HepG2 (cell line): ENCODE measurements around the gene TTC29. TPM values are rescaled to one million over a fixed set of nuclear protein-coding genes. Genes with fewer than 3 reads are reported as not detected.

Experiments used
- ATAC-seq: fragments of 200-7000 bp; cut with Tn5 transposase; 3 replicates; pipeline ENCODE4 v1.9.1; 2020; ENCODE audit warnings: mild to moderate bottlenecking, moderate library complexity
- BruUV-seq: library from RNA; stranded (reverse); fragments of 400-500 nt; replicated peaks from 2 replicates; lab custom pipeline; 2021; lab: Mats Ljungman, UMichigan
- CTCF ChIA-PET: fragments of 300-600 bp; formaldehyde crosslinking; extraction: SDS; loops from one replicate; lab custom pipeline; 2021; ENCODE audit warnings: low total read pairs, inconsistent platforms, low intra/inter-chr PET ratio; lab: Yijun Ruan, JAX
- POLR2A ChIA-PET: fragments of 350-600 bp; sonication (Branson Sonifier 250); formaldehyde crosslinking; loops from one replicate; lab custom pipeline; 2020; ENCODE audit warnings: antibody characterized with exemption, inconsistent platforms; lab: Yijun Ruan, JAX
- DNase-seq: peaks from one replicate; pipeline ENCODE4 v3.0.0-alpha.2; 2015; ENCODE audit warnings: low spot score
- FAIRE-seq: peaks from 3 replicates; lab custom pipeline; 2011; peaks lifted over from hg19 to GRCh38; lab: Jason Lieb, UNC
- H2AFZ ChIP-seq: one replicate; pipeline ENCODE4 v1.6.1; 2011; ENCODE audit warnings: low read length, inconsistent platforms
- H3K27ac ChIP-seq: fragments of 300-600 bp; 3 replicates; pipeline ENCODE4 v1.8.0; 2011; ENCODE audit warnings: mixed run types, mild to moderate bottlenecking, mixed read lengths, low read length, inconsistent platforms; ENCODE audit not compliant: insufficient read depth; ENCODE audit errors: extremely low read length
- H3K27me3 ChIP-seq, 2 experiments: fragments of 200-600 bp in 1 of 2; 2 replicates in 1 of 2; 3 replicates in 1 of 2; pipeline versions ENCODE4 v1.6.0 to v1.8.0; 2011; ENCODE audit warnings: low read length in 2 of 2, mild to moderate bottlenecking in 2 of 2, moderate library complexity in 2 of 2, inconsistent platforms in 1 of 2; ENCODE audit not compliant: insufficient read depth in 2 of 2, control insufficient read depth in 1 of 2
- H3K36me3 ChIP-seq, 2 experiments: fragments of 200-600 bp in 1 of 2; replicated peaks in 1 of 2; 2 replicates in 1 of 2; 3 replicates in 1 of 2; pipeline versions ENCODE4 v1.5.1 to v1.8.0; 2011; ENCODE audit warnings: low read length in 2 of 2, inconsistent platforms in 1 of 2; ENCODE audit not compliant: insufficient read depth in 2 of 2, control insufficient read depth in 1 of 2
- H3K4me1 ChIP-seq: 2 replicates; pipeline ENCODE4 v1.5.1; 2012; ENCODE audit warnings: low read length, inconsistent platforms; ENCODE audit not compliant: insufficient read depth
- H3K4me2 ChIP-seq: 2 replicates; pipeline ENCODE4 v1.6.0; 2011; ENCODE audit warnings: low read depth, low read length, inconsistent platforms
- H3K4me3 ChIP-seq, 3 experiments: fragments of 200-600 bp in 1 of 3; sonication (generic), shearing (Covaris generic) in 1 of 3; replicated peaks in 1 of 3; 2 replicates each; pipeline ENCODE4 v1.5.1; 2011 to 2016; ENCODE audit warnings: low read length in 3 of 3, inconsistent platforms in 2 of 3, low read depth in 2 of 3, mild to moderate bottlenecking in 2 of 3, control low read depth in 1 of 3, mixed read lengths in 1 of 3; ENCODE audit not compliant: insufficient read depth in 1 of 3
- H3K79me2 ChIP-seq: one replicate; pipeline ENCODE4 v1.6.1; 2011; ENCODE audit warnings: low read length, inconsistent platforms; ENCODE audit not compliant: insufficient read depth
- H3K9ac ChIP-seq: 2 replicates; pipeline ENCODE4 v1.6.0; 2011; ENCODE audit warnings: mild to moderate bottlenecking, low read depth, low read length, inconsistent platforms; ENCODE audit not compliant: insufficient read depth
- H3K9me3 ChIP-seq: 2 replicates; pipeline ENCODE4 v1.5.1; 2012; ENCODE audit warnings: mild to moderate bottlenecking, low read length
- H4K20me1 ChIP-seq: 2 replicates; pipeline ENCODE4 v1.6.0; 2011; ENCODE audit warnings: inconsistent platforms, mild to moderate bottlenecking, low read length, moderate library complexity; ENCODE audit not compliant: insufficient read depth
- BRD4 ChIP-seq: sonication (generic); formaldehyde crosslinking; IDR thresholded peaks from 2 replicates; pipeline ENCODE4 v1.4.0; 2020; ENCODE audit warnings: missing genetic modification reagents
- CSRNP1 ChIP-seq: sonication (generic); formaldehyde crosslinking; IDR thresholded peaks from 2 replicates; pipeline ENCODE4 v1.8.1; 2023; ENCODE audit warnings: mild to moderate bottlenecking, missing genetic modification reagents
- DDIT3 ChIP-seq: sonication (generic); formaldehyde crosslinking; IDR thresholded peaks from 2 replicates; pipeline ENCODE4 v1.4.0; 2020; ENCODE audit warnings: mild to moderate bottlenecking, missing genetic modification reagents
- GZF1 ChIP-seq: sonication (generic); formaldehyde crosslinking; IDR thresholded peaks from 2 replicates; pipeline ENCODE4 v1.5.1; 2020; ENCODE audit warnings: mild to moderate bottlenecking, missing genetic modification reagents
- HDAC2 ChIP-seq: sonication (generic); formaldehyde crosslinking; IDR thresholded peaks from 2 replicates; pipeline ENCODE4 v1.4.0; 2020; ENCODE audit warnings: missing genetic modification reagents
- HOMEZ ChIP-seq: IDR thresholded peaks from 2 replicates; pipeline ENCODE4 v1.6.1; 2016; ENCODE audit warnings: low read depth
- NFIB ChIP-seq: sonication (generic); formaldehyde crosslinking; IDR thresholded peaks from 2 replicates; pipeline ENCODE4 v1.9.0; 2021; ENCODE audit warnings: missing genetic modification reagents, mild to moderate bottlenecking, borderline replicate concordance
- NR2F2 ChIP-seq: IDR thresholded peaks from 2 replicates; pipeline ENCODE4 v1.6.1; 2012; ENCODE audit warnings: low read depth, inconsistent platforms, borderline replicate concordance
- SRF ChIP-seq: IDR thresholded peaks from 2 replicates; pipeline ENCODE4 v1.6.1; 2011; ENCODE audit warnings: mild to moderate bottlenecking, low read depth, low read length, moderate library complexity
- ZBTB21 ChIP-seq: sonication (generic); formaldehyde crosslinking; IDR thresholded peaks from 2 replicates; pipeline ENCODE4 v1.4.0; 2020; ENCODE audit warnings: missing genetic modification reagents
- ZBTB33 ChIP-seq: sonication (generic); formaldehyde crosslinking; IDR thresholded peaks from 2 replicates; pipeline ENCODE4 v1.4.0; 2020; ENCODE audit warnings: missing genetic modification reagents
- ZNF407 ChIP-seq: sonication (generic); formaldehyde crosslinking; IDR thresholded peaks from one replicate; pipeline ENCODE4 v1.5.1; 2020; ENCODE audit warnings: mild to moderate bottlenecking, missing genetic modification reagents; ENCODE audit errors: not compliant biosample characterization
- WGBS: methylation state at CpG from one replicate; pipeline ENCODE4 v1.1.6; 2017; ENCODE audit warnings: low lambda C conversion rate; 5-methylcytosine and 5-hydroxymethylcytosine counted together
- in situ Hi-C: cut with HindIII; loops from 2 replicates; pipeline ENCODE4 v1.10.0; 2017; ENCODE audit warnings: low pct_unique_long_range_greater_than_20kb; ENCODE audit not compliant: extremely low pct_ligation_motif_present
- intact Hi-C: fragments of 100-400 bp; cut with micrococcal nuclease; formaldehyde crosslinking; loops from one replicate; pipeline ENCODE4 v1.10.0; 2022; ENCODE audit not compliant: unreplicated experiment
- polyA plus RNA-seq, 8 experiments: library from polyadenylated mRNA; depleted of rRNA in 3 of 8; stranded (reverse) in 7 of 8; unstranded in 1 of 8; fragments of >200 nt; fragmentation: Illumina TruSeq in 4 of 8; extraction: Trizol in 4 of 8; gene quantifications; 2 replicates each; pipeline versions ENCODE4 v1.2.1 to v1.2.3, GENCODE V29; 2011 to 2016; ENCODE audit warnings: low read depth in 4 of 8, missing spikeins in 1 of 8, mixed read lengths in 1 of 8; ENCODE audit not compliant: insufficient read depth in 1 of 8
- total RNA-seq, 5 experiments: library from RNA; depleted of rRNA; stranded (reverse); fragments of >200 nt; fragmentation: Illumina TruSeq; extraction: Trizol; gene quantifications; 2 replicates each; pipeline ENCODE4 v1.2.3, GENCODE V29; 2016; ENCODE audit warnings: low read depth in 1 of 5

Gene TTC29
- total and polyA plus RNA-seq, 2 of the 13 experiments (the other 11 are each of a cell fraction or from before 2014, with no cell fraction given), result not detected

- H4K20me1 ChIP-seq, result no peaks in the 10 kb centered on the region
- H3K4me2 ChIP-seq, result no peak overlapping the region
- no peaks in the 10 kb centered on the region for H3K9me3 ChIP-seq
- no peak for DNase-seq
- H3K79me2 ChIP-seq, result no peaks in the 10 kb centered on the region
- FAIRE-seq, result no peak
- no peaks in the 10 kb centered on the region for H3K4me1 ChIP-seq
- no peaks in the 10 kb centered on the region for H3K36me3 ChIP-seq
- 5% methylated on average over 3 of the region's 3 CpGs for WGBS
- H2AFZ ChIP-seq, result no peak overlapping the region
- BruUV-seq, result no TSS peak
- no peak overlapping the region for H3K9ac ChIP-seq
- ChIA-PET POLR2A (no interaction called here), CTCF (no interaction called here)
- H3K4me3 ChIP-seq, result no peak overlapping the region
- H3K27ac ChIP-seq, result no peak overlapping the region
- intact Hi-C loops (no loop called here), in situ Hi-C loops (no loop called here)
- no peaks in the 10 kb centered on the region for H3K27me3 ChIP-seq
- no peak for ATAC-seq
- TF ChIP-seq DDIT3 (CRISPR knock-in tag) (no peak), SRF (no peak), NFIB (CRISPR knock-in tag) (no peak), GZF1 (no peak), BRD4 (CRISPR knock-in tag) (no peak), ZNF407 (CRISPR knock-in tag) (no peak), ZBTB21 (CRISPR knock-in tag) (no peak), CSRNP1 (no peak), HOMEZ (CRISPR knock-in tag) (no peak), NR2F2 (no peak), ZBTB33 (CRISPR knock-in tag) (no peak), HDAC2 (no peak)
Measured at GRCh38 chr4:146833530-146833929, 112.1 kb downstream of the TTC29 start.
